IPS-18a (cell line): ENCODE results near the gene BLTP1.

Experiments
- H3K27ac ChIP-seq: one replicate; pipeline ENCODE4 v1.5.1; 2013; ENCODE audit warnings: low read length
- H3K27me3 ChIP-seq: one replicate; pipeline ENCODE4 v1.6.1; 2013; ENCODE audit warnings: mild to moderate bottlenecking, low read length; ENCODE audit not compliant: control insufficient read depth, insufficient read depth
- H3K36me3 ChIP-seq: one replicate; pipeline ENCODE4 v1.6.1; 2013; ENCODE audit warnings: low read depth, low read length; ENCODE audit not compliant: control insufficient read depth
- H3K4me1 ChIP-seq: one replicate; pipeline ENCODE4 v1.6.1; 2013; ENCODE audit warnings: low read depth, low read length; ENCODE audit not compliant: control insufficient read depth
- H3K4me3 ChIP-seq: one replicate; pipeline ENCODE4 v1.5.1; 2013; ENCODE audit warnings: low read length
- H3K9ac ChIP-seq: one replicate; pipeline ENCODE4 v1.6.1; 2013; ENCODE audit warnings: mild to moderate bottlenecking, low read length, moderate library complexity
- H3K9me3 ChIP-seq: one replicate; pipeline ENCODE4 v1.6.1; 2013; ENCODE audit warnings: low read depth, low read length; ENCODE audit not compliant: control insufficient read depth

BLTP1 gene

DNA sequence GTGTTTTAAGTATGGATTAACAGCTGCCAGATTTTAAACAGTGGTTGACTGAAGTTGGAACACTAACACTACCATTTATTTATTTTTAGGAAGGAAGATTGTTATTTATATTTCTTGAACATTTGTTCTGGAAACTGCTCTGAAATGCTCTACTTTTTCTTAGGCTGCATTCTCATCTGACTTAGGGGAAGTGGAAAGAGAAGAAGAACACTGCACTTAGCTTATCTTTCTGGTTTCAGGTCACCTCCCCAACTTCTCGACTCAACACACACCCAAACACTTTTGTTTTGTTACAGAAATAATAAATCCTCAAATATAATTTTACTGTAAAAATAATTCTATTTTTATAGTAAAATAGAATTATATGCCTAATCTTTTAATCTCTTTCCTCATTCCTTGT, 18.6 kb downstream of the BLTP1 start:
- Histone ChIP-seq H3K4me1 (no peaks in the 10 kb centered on the region), H3K4me3 (no peak overlapping the region), H3K27me3 (no peaks in the 10 kb centered on the region), H3K27ac (no peak overlapping the region), H3K36me3 (no peaks in the 10 kb centered on the region), H3K9me3 (no peaks in the 10 kb centered on the region), H3K9ac (no peak overlapping the region)

DNA sequence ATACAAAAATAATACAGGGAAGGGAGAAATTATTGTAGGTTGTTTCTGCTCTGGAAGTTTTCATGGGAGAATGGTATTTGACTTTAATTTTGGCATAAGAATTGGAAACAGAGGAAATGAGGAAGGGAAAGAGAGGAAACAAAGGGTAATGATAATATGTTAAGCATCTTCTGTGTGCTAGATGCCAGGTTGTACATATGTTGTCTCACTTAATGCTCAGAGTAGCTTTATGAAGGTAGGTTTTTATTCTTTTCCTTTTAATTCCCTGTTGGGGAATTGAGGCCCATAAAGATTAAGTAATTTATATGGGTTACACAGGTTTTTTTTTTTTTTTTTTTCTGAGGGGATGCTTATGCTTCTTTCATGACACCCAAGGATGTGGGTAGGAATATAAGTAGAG, 19.2 kb downstream of the BLTP1 start:
- Histone ChIP-seq H3K27ac (no peak overlapping the region), H3K9ac (no peak overlapping the region), H3K27me3 (no peaks in the 10 kb centered on the region), H3K36me3 (no peaks in the 10 kb centered on the region), H3K9me3 (no peaks in the 10 kb centered on the region), H3K4me3 (no peak overlapping the region), H3K4me1 (no peaks in the 10 kb centered on the region)

DNA sequence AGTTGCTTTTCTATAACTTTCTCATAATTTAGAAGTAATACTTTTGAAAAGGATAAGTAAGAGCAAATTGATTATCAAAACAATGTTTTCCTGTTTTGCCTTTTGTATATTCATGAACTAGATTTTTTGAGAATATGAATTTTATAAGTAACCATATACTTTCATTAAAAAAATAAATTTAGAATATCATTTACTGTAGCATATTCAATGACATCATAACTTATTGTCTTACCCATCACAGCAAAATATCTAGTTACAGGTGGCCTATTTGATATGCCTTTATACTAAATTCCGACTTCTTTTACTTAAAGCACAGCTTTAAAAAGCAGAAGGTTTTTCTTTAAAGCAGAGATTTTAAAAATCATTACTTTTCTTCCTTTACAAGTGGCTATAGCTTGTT, 20.1 kb downstream of the BLTP1 start:
- no peaks in the 10 kb centered on the region for H3K27me3 ChIP-seq
- no peak overlapping the region for H3K4me3 ChIP-seq
- H3K9me3 ChIP-seq, result no peaks in the 10 kb centered on the region
- no peaks in the 10 kb centered on the region for H3K4me1 ChIP-seq
- no peak overlapping the region for H3K9ac ChIP-seq
- H3K36me3 ChIP-seq, result peaks cover 6% of the 10 kb centered on the region
- no peak overlapping the region for H3K27ac ChIP-seq

DNA sequence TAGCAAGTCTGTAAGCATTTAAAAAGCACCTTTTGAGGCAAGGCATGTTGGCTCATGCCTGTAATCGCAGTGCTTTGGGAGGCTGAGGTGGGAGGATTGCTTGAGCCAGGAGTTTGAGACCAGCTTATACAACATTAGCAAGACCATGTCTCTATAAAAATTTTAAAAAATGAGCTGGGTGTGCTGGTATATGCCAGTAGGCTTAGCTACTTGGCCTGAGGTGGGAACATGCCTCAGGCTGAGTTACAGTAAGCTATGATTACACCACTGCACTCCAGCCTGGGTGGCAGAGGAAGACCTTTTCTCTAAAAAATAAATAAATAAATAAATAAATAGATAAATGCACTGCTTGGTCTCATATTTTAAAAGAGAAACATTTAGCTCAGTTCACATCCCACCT, 26.8 kb downstream of the BLTP1 start:
- no peak overlapping the region for H3K27ac ChIP-seq
- no peak overlapping the region for H3K9ac ChIP-seq
- H3K36me3 ChIP-seq, result peaks cover 24% of the 10 kb centered on the region
- H3K9me3 ChIP-seq, result no peaks in the 10 kb centered on the region
- no peaks in the 10 kb centered on the region for H3K4me1 ChIP-seq
- H3K4me3 ChIP-seq, result no peak overlapping the region
- no peaks in the 10 kb centered on the region for H3K27me3 ChIP-seq

DNA sequence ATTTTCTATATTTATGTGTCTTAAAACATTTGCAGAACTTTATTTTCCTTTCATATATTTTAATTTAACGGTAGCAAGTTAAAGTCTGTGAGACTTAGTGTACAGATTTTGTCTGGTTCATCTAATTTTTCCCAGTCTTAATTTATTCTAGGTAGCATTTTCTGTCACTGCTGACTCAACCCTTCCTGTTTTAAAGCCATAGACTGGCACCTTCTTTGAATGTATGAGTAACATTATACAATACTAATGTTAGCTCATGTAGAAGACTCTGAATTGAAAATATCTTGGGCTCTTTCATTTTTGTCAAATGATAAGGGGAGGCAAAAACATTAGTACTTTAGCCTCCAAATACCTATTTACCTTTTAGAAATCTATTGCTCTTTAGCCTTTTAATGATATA, 43.6 kb downstream of the BLTP1 start:
- Histone ChIP-seq H3K36me3 (peaks cover 15% of the 10 kb centered on the region), H3K4me1 (no peaks in the 10 kb centered on the region), H3K4me3 (no peak overlapping the region), H3K27me3 (no peaks in the 10 kb centered on the region), H3K27ac (no peak overlapping the region), H3K9ac (no peak overlapping the region), H3K9me3 (no peaks in the 10 kb centered on the region)
